ENCODE measurements around the gene VEGFD.

The VEGFD gene, protein sequence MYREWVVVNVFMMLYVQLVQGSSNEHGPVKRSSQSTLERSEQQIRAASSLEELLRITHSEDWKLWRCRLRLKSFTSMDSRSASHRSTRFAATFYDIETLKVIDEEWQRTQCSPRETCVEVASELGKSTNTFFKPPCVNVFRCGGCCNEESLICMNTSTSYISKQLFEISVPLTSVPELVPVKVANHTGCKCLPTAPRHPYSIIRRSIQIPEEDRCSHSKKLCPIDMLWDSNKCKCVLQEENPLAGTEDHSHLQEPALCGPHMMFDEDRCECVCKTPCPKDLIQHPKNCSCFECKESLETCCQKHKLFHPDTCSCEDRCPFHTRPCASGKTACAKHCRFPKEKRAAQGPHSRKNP

DNA sequence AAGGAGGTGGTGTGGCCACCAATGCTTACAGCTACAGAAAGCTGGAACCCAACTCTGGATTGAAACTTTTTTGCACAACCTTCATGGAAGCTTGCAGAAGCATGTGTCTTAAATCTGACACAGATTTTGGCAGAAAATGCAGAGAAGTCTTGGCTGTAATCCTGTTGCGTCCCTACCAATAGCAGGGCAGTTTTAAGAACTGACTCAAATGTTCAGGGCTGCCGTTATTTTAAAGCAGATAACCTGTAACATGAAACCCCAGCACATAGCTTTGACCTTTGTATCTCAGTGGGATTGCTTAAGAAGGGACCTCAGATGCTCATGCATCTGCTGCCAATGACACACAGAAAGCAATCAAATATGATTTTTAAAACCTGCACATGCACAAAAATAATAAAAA, at the start of gene VEGFD:
Gene VEGFD (minus strand): TSS at position 110 of the 400 bp plus-strand sequence. CDS start 467 bp downstream, outside the sequence.
- DNase-seq, result no peak

DNA sequence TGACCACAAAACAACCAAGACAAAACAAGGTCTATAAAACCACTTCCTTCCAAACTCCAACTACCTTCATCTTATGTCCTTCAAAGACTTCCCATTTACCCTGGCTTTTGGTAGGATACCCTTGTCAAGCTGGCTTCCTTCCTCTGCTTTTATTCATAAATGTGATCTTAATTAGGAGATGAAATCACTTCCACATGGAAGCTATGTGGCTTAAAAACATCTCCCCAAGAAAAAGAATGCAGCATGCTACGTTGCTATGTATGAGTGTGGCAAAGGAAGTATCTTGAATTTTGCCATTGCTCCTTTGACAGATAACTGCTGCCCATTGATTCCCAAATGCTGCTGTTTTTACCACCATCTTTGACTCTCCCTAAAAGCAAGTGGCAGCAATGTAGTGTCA, 46.4 kb upstream of the VEGFD start:
- no peak for DNase-seq

DNA sequence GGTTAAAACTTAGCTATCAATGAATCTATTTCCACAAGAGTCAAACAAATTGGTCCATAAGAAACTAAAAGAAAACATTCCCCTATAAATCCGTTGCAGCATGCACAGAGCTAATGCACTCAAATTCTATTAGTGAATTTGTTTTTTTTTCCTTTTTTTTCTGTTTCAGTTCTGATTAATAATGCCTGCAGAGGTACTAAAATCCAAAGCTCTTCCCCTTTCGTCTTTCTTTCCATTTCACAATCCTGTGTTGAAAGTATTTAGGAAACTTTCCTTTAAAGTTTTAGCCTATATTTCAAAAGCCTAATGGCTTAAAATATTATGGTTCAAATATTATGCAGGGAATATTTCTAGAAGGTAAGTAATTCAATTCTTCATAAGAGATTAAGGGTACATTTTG, 45.9 kb upstream of the VEGFD start:
- no peak for DNase-seq

DNA sequence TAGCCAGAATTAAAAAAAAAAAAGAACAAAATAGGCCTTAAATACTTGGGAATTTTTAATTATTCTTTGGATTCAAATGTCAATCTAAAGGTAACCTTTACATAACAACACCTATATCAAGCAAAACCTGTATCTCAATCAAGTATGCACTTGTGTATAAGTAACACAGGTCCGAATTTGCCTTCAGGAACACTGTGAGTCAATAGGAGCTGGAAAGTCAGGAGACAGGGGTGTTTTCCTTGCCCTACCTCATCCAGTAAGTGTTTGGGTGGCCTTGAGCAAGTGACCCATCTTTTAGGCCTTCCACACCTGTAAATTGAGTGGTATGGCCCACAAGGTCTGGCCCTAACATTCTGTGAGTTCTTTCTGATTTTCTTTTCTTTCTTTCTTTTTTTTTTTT, 40.8 kb upstream of the VEGFD start:
- no peak for DNase-seq

DNA sequence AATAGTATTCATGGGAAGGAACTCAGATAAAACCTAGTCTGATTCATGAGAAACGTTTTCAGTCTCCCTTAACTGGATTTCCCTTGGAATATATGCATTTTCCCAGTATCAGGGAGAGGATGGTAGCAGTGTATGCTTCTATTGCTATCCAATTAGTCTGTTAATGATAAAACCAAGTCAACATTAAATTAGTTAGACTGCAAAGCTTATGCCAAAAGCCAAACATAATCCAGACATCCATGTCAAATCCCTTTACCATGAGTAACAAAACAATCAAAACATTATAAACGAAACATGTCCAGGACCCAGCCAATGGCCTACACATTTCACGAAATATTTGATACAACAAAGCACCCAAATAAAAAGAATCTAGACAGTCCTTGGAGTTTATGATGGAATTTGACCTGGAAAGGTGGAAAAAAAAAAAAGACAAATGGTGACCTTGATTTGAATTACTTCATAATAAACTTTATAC, 34.5 kb upstream of the VEGFD start:
- no peak for DNase-seq

DNA sequence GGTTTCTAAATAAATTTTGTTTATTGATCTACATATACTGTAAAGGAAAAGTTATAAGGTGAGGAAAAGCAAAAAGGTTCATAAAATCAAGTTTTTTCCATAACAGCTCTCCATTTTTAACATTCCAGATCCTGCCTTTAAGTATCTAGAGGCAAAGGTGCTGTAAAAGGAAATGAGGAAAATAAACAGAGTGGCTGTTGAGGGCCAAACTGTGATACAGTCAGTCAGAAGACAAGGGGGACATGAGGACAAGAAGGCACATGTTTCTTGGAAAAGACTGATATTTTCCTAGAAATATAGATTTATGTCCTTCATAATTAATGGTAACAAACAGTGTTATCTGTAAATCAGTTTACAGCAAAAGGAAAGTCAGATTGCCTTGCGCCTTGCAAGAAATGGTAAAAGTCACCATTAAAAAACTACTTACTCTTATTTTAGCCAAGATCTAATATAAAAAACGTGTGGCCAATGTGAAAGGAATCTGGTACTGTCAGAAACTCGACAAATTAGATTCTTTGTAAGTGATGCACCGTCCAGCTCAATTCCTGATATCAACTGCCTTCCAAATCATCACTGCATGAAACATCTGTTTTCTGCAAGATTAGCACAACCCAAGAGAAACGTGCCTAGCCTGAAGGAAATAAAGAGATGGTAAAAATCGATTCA, 34.0 kb upstream of the VEGFD start:
- DNase-seq, result no peak

DNA sequence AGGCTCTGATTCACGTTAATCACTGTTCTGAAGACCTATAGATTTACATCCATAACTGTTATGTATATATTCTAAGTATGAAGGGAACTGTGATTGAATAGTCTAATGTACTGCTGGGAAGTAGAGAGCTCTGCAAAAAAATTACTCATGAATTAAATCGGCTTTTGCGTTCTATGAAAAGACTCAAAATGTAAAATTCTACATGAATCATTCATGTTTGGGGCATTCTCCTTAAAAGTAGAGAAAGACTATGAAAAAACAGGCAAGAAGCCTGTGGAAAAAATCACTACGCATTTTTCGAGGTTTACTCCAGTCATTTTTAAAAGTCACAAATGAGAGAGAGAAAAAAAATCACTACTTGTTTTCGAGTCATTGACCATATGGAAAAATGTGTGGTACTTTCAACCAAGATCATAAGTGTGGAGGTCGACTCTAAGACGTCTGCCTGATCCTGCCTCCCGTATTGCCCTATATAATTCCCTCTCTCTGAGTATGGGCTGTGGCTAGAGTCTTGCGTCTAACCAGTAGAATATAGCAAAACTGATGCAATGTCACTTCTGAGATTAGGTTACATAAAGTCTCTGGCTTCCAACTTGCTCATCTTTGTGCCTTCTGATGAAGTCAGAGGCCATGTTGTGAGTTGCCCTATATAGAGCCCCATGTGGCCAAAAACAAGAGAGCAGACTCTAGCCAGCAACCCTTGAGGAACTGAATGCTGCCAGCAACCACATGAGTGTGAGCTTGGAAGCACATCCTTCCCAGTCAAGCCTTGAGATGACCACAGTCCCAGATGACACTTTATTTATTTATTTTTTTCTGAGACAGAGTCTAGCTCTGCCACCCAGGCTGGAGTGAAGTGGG, 32.1 kb upstream of the VEGFD start:
- no peak for DNase-seq

DNA sequence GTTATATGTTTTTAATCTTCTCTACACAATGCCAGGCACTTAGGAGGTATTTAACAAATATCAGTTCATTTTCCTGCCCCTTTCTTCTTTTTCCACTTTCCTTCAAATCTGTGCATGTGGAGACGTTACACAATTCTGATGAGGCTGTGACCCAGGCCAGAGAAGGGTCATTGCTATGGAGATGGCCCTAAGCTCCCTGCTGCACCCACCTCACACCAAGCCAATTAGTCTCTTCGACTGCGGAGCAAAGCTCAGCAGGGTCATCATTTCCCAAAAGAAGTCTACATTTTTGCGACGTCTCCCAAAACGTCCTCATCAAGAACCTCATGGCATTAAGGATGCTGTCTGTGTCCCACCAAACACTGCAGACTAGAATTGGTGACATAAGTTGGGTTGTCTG, 28.9 kb upstream of the VEGFD start:
- no peak for DNase-seq

DNA sequence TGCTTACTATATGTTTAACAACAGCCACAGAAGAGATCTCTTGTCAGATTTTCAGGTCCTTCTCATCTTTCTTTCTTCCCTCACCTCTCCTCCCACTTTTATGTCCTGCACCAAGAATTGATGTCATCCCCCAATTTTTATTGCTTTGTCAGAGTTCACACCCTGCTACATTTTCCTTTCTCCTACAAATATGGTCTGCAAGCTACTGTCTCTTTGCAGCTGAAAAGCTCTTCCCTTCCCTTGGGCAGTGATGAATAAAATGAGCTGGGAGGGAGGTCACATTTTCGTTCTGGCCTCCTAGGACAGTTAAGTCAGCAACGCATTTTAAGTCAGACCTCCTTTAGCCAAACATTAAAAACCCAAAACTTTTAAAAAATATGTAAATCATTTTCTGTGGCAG, 26.7 kb upstream of the VEGFD start:
- no peak for DNase-seq

DNA sequence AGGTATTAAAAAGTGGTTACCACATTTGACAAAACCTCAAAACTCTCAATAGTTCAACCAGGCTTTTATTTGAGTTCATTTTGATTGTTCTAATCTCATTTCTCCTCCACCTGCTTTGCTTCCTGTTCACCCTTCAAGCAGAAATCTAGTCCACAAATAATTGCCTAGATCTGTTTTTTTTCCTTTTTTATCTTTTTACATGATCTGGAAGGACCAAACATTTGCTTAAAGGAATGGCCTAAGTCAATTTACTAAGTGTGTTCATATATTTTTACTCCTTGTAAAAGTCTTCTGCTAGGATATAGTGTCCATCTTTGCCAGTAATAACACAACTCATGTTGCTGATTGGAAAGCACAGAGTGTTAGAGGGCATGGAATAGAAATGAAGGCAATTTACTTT, 26.2 kb upstream of the VEGFD start:
- DNase-seq, result no peak

DNA sequence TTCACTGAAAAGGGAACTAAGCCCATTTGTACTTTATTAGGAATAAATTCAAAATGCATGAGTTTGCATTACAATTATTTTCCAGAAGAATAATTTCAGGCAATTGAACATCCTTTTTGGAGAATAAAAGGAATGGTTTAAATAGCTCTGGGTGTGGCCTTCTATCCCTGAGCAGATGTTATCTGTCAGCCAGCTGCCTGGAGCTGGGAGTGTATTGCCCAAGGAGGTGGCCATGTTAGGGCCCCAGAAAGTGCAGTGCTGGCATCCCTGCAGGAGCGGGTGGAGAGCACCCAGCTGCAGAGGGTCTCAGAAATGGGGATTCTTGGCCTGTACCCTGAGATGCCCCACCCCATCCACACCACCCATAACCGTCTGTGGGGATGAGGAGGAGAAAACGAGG, 21.6 kb upstream of the VEGFD start:
- no peak for DNase-seq

DNA sequence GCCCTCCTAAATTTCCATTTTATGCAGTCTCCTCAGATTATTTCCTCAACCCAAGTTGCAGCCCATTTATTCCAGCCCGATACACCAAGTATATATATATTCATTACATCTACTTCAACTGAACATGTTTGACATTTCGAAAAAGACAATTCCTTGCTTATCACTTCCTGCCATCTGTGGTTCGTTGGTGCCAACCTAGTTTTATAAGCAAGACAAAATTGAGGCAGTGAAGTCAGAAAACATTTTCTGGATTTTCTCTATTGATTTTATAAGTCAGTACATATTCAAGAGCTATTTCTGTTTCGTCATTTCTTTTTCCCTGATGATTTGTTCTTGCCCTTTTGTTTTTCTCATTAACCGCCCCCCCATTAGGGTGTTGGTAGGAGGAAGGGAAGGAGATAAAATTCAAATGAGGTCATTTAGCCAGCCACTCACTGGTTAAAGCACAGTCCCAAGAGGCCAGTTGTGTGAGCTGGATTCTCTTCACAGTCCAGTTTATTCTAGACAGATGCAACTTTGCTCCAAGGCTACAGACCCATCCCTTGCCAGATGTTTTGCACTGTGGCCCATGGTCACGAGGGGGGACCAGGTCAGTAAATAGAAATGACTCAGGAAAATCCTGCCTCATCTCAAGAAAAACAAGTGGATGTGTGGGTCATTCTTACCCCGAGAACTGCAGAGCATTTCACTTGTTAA, 20.3 kb upstream of the VEGFD start:
- DNase-seq, result no peak

DNA sequence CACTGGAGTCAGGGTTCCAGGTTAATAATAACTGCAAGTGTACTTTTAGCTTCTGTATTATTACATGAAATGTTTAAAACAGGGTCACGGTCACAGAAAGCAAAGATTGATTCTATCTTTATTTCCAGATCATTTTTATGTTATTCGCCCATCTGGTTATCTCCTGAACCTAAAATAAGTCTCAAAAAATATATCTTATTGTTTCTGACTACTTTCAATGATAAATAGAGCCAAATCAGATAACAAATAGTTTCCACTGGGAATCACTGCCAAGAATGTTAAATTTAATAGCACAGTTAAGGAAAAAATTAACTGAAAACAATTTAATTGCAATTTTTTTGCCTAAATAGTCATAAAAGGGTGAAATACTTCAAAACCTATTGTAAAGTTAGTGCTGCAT, 17.2 kb upstream of the VEGFD start:
- no peak for DNase-seq

DNA sequence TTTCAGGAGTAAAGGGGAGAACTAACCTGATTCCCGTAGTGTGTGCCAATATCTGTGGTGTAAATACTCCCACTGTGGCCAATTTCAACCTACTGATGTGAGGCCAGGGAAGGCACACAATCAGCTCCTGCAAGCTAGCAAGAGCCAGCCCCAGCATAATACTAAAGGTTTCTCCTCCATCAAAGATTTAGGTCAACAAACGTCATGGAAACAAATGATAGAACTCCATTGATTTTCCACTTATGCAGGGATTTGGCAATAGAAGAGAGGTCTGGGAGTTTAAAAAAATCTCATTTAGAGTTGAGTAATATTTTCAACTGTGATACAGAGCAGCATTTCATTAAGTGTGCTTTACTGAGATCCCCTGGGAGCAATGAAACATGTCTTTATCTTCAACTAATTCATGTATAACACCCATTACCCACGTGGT, 15.8 kb upstream of the VEGFD start:
- no peak for DNase-seq

DNA sequence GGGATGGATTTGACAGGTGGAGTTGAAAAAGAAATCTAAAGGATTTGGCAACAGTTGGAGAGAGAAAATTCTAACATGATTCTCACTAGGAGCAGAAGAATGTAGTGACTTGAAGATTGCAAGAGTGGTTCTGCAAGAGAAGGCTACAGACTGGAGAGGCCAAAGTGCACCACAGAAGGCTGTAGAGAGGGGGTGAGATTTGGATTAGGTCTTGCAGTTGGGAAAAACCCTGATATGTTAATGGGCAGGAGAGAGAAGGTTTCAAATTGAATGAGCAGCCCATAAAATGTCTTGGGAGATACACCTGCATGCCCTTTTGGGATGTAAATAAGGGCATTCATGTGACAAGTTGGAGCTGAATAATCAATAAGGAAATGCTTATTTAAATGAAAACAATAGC, 14.7 kb upstream of the VEGFD start:
- no peak for DNase-seq

DNA sequence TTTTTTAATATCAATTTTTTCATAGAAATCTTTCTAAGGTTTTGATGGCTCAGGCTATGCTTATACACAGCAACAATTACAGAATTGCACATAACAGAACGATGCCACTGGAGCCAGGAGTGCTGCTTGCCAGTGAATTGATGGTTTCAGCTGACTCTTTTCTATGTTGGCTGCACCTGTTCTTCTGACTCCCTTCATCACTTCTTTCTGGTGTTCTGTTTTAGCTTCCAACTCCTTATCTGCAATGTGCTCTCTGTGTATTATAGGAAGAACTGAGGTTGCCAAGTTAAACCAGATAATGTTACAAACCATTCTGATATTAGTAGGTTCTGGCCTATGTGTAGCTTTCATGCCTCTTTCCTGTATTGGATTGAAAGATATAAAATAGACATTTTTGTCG, 11.6 kb upstream of the VEGFD start:
- DNase-seq, result no peak

DNA sequence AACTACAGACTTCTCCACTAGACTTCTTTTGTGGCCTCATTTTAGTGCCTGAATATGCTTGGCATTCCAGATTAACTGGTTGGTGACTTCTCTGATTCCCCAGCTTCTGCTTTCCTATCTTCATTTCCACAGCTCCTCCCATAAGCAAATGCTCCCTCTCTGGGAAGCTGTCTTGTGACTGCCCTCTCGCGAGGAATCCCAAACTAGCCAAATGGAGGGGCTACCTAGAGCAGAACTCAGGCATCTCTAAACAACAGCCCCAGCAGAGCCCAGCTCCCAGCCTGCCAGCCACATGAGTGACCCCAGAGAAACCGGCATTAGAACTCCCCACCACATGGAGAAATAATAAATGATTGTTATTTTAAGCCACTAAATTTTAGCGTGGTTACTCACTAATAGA, 7.6 kb upstream of the VEGFD start:
- no peak for DNase-seq

DNA sequence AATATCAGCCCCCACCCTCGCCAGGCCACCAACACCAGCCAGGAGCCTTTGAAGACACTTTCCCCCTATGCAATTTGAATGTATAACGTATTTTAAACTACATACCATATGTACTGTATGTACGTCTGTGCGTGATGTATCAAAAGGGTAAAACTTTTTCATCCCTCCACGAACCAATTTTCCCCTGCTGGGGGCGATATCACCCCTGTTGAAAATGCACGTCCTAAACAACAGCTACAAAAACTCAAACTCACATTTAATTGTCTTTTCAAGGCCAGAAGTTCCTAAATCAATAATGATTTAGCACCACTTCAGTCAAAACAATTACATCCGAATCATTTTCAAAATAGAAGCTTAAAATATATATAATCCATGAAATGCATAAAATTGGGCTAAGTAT, 1.4 kb downstream of the VEGFD start:
- no peak for DNase-seq

DNA sequence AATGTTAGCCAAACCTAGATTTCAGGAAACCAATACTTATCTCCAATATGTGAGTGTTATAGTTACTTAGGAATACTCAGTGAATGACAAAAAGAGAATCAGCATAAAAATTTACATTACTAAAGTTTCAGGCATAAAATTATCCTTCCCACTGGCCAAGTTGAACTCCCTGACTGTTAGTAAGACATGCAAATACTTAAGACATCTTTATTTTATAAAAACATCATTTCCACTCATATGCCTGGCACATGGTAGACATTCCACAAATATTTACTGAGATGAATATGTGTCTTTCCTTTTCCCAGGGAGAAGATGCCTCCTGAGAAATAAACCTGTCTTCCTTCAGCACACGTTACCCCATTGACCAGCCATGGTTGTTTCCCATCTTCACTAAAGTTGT, 7.3 kb downstream of the VEGFD start:
- no peak for DNase-seq

DNA sequence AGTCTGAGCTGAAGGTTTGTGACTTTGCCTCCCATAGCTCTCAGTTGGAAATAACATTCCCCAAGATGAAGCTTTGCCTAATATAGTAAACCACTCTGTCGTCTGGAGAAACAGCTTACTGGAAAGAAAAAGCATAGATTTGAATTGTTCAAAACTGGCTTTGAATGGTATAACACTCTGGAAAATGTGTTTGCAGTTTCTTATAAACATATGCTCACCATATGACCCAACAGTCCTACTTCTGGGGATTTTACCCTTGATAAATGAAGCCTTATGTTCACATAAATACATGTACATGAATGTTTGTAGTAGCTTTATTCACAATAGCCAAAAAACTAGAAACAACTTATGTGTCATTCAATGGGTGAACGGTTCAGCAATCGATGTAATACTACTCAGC, 10.2 kb downstream of the VEGFD start:
- no peak for DNase-seq

DNA sequence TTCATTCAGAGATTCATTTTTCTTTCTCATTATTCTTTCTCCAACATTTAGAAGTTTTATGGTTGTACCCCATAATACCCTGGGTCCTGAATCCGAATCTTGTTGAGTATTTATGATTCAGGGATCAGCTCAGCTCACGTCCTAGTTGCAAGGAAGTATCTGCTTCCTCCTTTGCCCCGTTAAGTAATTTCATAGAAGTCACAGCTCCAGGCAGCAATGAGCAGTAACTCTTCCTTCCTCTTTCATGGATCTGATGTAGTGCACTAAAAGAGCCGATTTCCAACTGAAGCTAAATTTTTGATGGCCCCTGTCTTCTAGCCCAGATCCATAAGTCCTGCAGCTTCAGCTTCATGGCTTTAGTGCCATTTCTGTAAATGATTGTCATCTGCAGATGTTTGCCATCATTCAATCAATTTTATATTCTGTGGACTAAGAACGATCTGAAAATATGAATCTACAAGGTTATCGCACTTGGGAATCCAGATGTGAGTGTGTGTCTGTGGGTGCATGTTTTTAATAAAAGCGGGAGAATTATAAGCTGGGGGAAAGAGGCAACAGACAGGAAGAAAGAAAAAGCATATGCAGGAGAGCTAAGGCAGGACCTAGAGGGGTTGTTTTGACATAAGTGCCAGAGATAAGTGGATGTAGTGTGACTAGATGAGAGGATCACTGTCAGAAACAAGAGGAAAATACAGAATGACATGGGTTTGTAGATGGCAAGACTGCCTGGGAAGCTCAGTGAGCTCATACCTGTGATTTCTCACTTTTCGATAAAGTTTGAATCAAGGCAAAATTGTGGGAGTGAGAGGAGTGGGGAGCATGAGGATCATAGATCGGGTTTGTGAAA, 17.5 kb downstream of the VEGFD start:
- DNase-seq, result no peak

DNA sequence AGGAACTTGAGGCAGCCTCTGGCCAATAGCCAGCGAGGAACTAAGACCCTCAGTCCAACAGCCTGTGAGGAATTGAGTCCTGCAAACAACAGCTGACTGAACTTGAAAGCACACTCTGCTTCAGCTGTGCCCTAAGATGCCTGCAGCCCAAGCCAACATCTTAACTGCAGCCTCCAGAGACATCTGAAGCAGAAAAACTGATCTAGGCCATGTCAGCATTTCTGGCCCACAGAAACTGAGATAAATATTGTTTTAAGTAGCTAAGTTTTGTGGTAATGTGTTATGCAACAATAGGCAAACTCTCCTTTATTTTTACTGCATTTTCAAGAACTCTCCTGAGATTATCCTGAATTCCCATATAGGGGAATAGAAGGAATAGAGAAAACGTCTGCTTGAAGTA, 24.5 kb downstream of the VEGFD start:
- no peak for DNase-seq
